Ovary (tissue), 9 donors: Measurements from ENCODE around the gene CDIP1. TPM values are rescaled to one million over a fixed set of nuclear protein-coding genes. Genes with fewer than 3 reads are reported as not detected.
A peak's percentile ranks its signal among the peaks of the same experiment; 100 is the strongest.

ENCODE experiments used
- DNase-seq, 5 donors: peaks; one replicate each; pipeline ENCODE4 v3.0.0-alpha.2; 2019 to 2020
- H3K27ac ChIP-seq, 2 donors: fragments of 200-600 bp; one replicate each; pipeline versions ENCODE4 v1.5.1 to v1.8.0; 2019 to 2022
- H3K27me3 ChIP-seq: fragments of 200-600 bp; one replicate; pipeline ENCODE4 v1.8.0; 2022
- H3K36me3 ChIP-seq: fragments of 200-600 bp; sonication (generic); one replicate; pipeline ENCODE4 v1.5.1; 2019
- H3K4me1 ChIP-seq: one replicate; pipeline ENCODE4 v1.8.1; 2013; ENCODE audit warnings: mild to moderate bottlenecking, moderate library complexity; ENCODE audit not compliant: insufficient read depth
- H3K4me3 ChIP-seq: fragments of 200-600 bp; sonication (generic); one replicate; pipeline ENCODE4 v1.5.1; 2017
- H3K9me3 ChIP-seq, 2 donors: fragments of 200-600 bp in 1 of 2; sonication (generic) in 1 of 2; one replicate each; pipeline versions ENCODE4 v1.5.1 to v1.8.1; 2013 to 2019; ENCODE audit warnings: mild to moderate bottlenecking in 1 of 2, moderate library complexity in 1 of 2
- CTCF ChIP-seq, 3 donors: fragments of 450-650 bp in 2 of 3; fragments of 200-600 bp in 1 of 3; IDR thresholded peaks; one replicate each; pipeline versions ENCODE4 v1.5.1 to v1.8.0; 2016 to 2022; ENCODE audit warnings: antibody characterized with exemption in 3 of 3, mild to moderate bottlenecking in 1 of 3
- EP300 ChIP-seq: sonication (generic); formaldehyde crosslinking; IDR thresholded peaks from one replicate; pipeline ENCODE4 v1.6.1; 2017; ENCODE audit warnings: antibody characterized with exemption
- POLR2A ChIP-seq: fragments of 450-650 bp; IDR thresholded peaks from one replicate; pipeline ENCODE4 v1.6.1; 2017; ENCODE audit warnings: antibody characterized with exemption, mild to moderate bottlenecking, moderate library complexity
- WGBS, 3 donors: extraction: QIAGEN DNeasy Blood & Tissue Kit in 1 of 3; methylation state at CpG; one replicate each; pipeline versions ENCODE4 v1.1.5 to v1.1.7; 2013 to 2017; 5-methylcytosine and 5-hydroxymethylcytosine counted together
- intact Hi-C, 4 donors: fragments of 100-400 bp; cut with DNase I; formaldehyde crosslinking; loops; one replicate each; pipeline versions ENCODE4 v1.11.0 to v1.15.1; 2022 to 2023
- polyA plus RNA-seq, 2 donors: library from polyadenylated mRNA; stranded (reverse); fragments of 200-250 nt in 1 of 2; fragments of 350-450 nt in 1 of 2; fragmentation: Illumina TruSeq in 1 of 2; extraction: RNeasy Lipid Tissue Mini Kit (QIAGEN cat#74804) in 1 of 2; gene quantifications; one replicate each; pipeline ENCODE4 v1.2.3, GENCODE V29; 2013 to 2014
- total RNA-seq, 7 donors: library from RNA; depleted of rRNA in 2 of 7; stranded (reverse); fragments of >200 nt in 2 of 7; fragmentation: NEBNext Ultra II Directional in 3 of 7; extraction: Animal tissue kit (Norgen Biotek cat#: 25700) in 3 of 7; gene quantifications; one replicate each; pipeline versions ENCODE4 v1.1.0 to v1.2.4, GENCODE V29; 2016 to 2023
- donor health status: DM: no; HTN: no; CAD: no; lungs with moderate emphysema.
- donor health status: DM: no; HTN: no; CAD: no.
- donor health status: Bipolar disorder and iron deficiency.
- donor health status: DM: yes; HTN: yes; CAD: no.
- donor health status: DM: no; HTN: no; CAD: no.
- donor health status: DM: yes; HTN: yes; CAD: no.

The CDIP1 gene
- total and polyA plus RNA-seq, 9 donors: 14.6 to 55.1 (median 32.6) TPM

GRCh38 chr16:4523686-4524085 lies 14.9 kb downstream of the CDIP1 start:
- intact Hi-C loops: no loop called here
- Histone ChIP-seq H3K36me3 (no peaks in the 10 kb centered on the region), H3K27ac (no peak overlapping the region), H3K4me1 (no peaks in the 10 kb centered on the region), H3K27me3 (no peaks in the 10 kb centered on the region), H3K4me3 (no peak overlapping the region), H3K9me3 (no peaks in the 10 kb centered on the region)
- no peak for DNase-seq
- TF ChIP-seq CTCF (IDR thresholded peaks at IDR 0.05): no peak
- TF ChIP-seq POLR2A: no peak
- no peak for TF ChIP-seq EP300
- WGBS, 3 donors: 91 to 94% (median 92%) methylated on average over 4 of the region's 4 CpGs

- TF ChIP-seq CTCF (IDR thresholded peaks at IDR 0.05) (no peak), POLR2A (no peak), EP300 (no peak)
- Histone ChIP-seq H3K4me1 (no peaks in the 10 kb centered on the region), H3K27ac (no peak overlapping the region), H3K4me3 (no peak overlapping the region), H3K36me3 (no peaks in the 10 kb centered on the region), H3K9me3 (no peaks in the 10 kb centered on the region), H3K27me3 (no peaks in the 10 kb centered on the region)
- 39 to 49% (median 44%) methylated on average over 6 to 8 of the region's 8 CpGs for WGBS, 3 donors
- intact Hi-C loops: no loop called here
- DNase-seq: peak in 3 of 5 donors; percentile 38 to 60 (median 52)
Observed at GRCh38 chr16:4522051-4522581, 16.5 kb downstream of the CDIP1 start.

- 77 to 80% (median 79%) methylated on average over 7 of the region's 7 CpGs for WGBS, 3 donors
- intact Hi-C loops: no loop called here
Observed at GRCh38 chr16:4520913-4521312, 17.7 kb downstream of the CDIP1 start.

GRCh38 chr16:4519274-4520058 lies 19.1 kb downstream of the CDIP1 start:
- no peak overlapping the region for H3K27ac ChIP-seq
- no peak for TF ChIP-seq POLR2A
- TF ChIP-seq EP300: no peak
- TF ChIP-seq CTCF (IDR thresholded peaks at IDR 0.05): no peak
- intact Hi-C loops: loop anchor here in 1 of 4 donors (10.0 kb wide), 1 partner anchor 65 kb away; no protein-coding TSS in a partner anchor
- H3K4me3 ChIP-seq: no peak overlapping the region
- H3K9me3 ChIP-seq: no peaks in the 10 kb centered on the region
- 86 to 89% (median 87%) methylated on average over 15 of the region's 15 CpGs for WGBS, 3 donors
- H3K36me3 ChIP-seq: no peaks in the 10 kb centered on the region
- no peaks in the 10 kb centered on the region for H3K4me1 ChIP-seq
- DNase-seq: no peak
- no peaks in the 10 kb centered on the region for H3K27me3 ChIP-seq

More at GRCh38 chr16:4520913-4521312, 17.7 kb downstream of the CDIP1 start:
- Histone ChIP-seq H3K4me1 (no peaks in the 10 kb centered on the region), H3K9me3 (no peaks in the 10 kb centered on the region), H3K27me3 (no peaks in the 10 kb centered on the region), H3K4me3 (no peak overlapping the region), H3K36me3 (no peaks in the 10 kb centered on the region), H3K27ac (no peak overlapping the region)
- TF ChIP-seq POLR2A (no peak), CTCF (IDR thresholded peaks at IDR 0.05) (no peak), EP300 (no peak)
- DNase-seq: no peak
